Cerebellar nuclear complex (tissue), 1 donor: ENCODE results near the gene CCNYL1.
"Not testable (repeated sequence)": the region's sequence is repeated elsewhere in the genome, so short reads cannot be mapped to it uniquely, and the experiment has no call there.

Experiments used
- DNase-seq, 2 experiments: peaks; one replicate each; lab custom pipeline; 2025; lab: John Stamatoyannopoulos, UW

The CCNYL1 gene

DNA sequence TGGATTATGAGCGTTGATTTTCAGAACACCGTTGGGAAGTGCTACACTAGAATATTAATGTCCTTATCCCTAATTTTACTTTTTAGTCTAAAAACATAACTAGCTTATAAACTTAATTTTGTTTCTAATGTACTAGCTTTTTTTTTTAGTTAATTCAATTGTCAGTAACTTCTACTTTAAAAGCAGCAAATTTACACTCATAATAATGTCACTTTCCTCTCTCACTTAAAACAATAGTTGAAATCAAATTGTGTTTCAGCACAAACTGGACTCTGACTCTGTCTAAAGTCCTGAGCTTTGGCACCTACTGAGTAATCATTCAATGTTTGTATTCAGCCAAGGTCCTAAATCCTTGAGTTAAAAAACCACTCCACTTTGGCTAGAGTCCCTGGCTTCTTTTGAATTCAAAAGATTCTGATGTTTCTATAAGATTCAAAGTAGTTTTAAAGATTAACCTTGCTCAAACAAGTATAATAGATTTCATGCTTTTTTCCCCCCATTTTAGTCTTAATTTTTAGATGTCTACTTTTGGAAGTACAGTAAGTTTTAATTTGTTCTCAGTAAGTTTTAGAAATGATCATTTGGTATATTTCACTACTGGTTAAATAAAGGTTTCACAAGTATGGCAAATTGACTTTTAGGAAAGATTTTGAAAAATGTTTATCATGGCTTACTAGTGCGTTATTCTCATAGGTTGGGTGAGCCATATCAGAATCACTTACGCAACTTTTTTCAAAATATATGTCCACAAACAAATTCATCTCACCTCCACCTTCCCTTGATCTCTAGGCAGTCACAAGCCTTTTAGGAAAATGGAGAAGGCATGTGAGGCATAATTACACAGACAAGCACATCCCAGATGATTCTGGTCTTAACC, 23.4 kb downstream of the CCNYL1 start:
- DNase-seq = no peak

DNA sequence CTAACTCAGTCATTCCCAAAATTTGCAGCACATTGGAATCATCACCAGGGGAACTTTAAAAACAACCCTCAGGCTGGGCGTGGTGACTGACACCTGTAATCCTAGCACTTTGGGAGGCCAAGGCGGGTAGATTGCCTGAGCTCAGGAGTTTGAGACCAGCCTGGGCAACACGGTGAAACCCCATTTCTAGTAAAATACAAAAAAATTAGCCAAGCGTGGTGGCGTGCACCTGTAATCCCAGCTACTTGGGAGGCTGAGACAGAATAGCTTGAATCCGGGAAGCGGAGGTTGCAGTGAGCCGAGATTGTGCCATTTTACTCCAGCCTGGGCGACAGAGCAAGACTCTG, 24.0 kb downstream of the CCNYL1 start:
- DNase-seq = not testable (repeated sequence)

- DNase-seq = no peak
These were observed 32.1 kb downstream of the CCNYL1 start for GRCh38 chr2:207743514-207743913.

- no peak for DNase-seq
These were observed 32.6 kb downstream of the CCNYL1 start for GRCh38 chr2:207744050-207744449.

DNA sequence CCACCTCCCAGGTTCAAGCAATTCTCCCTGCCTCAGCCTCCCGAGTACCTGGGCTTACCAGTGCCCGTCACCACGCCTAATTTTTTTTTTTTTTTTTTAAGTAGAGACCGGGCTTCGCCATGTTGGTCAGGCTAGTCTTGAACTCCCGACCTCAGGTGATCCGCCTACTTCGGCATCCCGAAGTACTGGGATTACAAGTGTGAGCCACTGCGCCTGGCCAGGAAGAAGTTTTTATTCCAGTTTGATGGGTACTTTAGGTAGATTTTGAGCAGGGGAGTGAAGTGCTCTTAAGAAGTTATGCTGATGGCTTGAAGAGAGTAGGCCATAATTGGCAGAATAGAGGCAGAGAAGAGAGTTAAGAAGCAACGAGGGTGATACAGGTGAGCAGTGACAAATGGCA, 33.0 kb downstream of the CCNYL1 start:
- no peak for DNase-seq

- DNase-seq = peak in 1 of 2 experiments; percentile 39
These were observed 34.7 kb downstream of the CCNYL1 start for GRCh38 chr2:207746131-207746530.

GRCh38 chr2:207747653-207748560, 36.5 kb downstream of the CCNYL1 start:
- no peak for DNase-seq

DNA sequence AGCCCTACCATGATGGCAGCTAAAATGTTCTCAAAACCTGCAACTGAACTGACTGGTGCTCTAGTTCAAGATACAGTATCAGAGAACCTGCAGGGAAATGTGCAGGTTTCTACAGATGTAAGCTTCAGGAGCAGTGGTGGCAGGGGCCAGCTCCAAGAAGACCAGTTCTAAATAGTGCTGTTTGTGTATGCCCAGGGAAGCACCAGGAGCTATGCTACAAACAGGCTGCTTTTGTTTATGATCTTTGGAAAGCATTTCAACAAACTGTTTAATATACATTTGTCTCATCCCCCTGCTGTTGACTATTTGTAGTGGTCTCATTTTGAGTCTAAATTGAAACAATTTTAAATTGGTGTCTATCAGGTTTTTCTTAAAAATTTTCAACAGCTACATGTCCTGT, 37.6 kb downstream of the CCNYL1 start:
- DNase-seq = no peak

DNA sequence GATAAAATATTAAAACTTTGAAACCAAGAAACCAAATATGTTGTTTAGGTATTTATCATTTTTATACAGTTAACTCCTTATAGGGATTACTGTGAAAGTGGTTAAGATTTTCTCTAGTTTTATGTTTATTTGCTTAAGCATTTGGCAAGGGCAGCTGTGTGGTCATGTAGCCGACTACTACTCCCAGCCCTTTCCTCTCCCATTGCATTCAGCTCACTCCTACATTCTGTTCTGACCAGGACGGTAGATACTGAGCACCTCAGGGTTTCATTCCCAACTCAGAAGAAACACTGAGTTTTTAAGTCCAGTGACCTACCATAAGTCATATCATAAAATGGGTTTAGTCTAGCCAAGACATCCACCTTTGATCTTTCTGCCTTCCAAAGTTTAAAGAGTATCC, 38.4 kb downstream of the CCNYL1 start:
- no peak for DNase-seq

GRCh38 chr2:207750345-207750744, 38.9 kb downstream of the CCNYL1 start:
- DNase-seq = no peak

DNA sequence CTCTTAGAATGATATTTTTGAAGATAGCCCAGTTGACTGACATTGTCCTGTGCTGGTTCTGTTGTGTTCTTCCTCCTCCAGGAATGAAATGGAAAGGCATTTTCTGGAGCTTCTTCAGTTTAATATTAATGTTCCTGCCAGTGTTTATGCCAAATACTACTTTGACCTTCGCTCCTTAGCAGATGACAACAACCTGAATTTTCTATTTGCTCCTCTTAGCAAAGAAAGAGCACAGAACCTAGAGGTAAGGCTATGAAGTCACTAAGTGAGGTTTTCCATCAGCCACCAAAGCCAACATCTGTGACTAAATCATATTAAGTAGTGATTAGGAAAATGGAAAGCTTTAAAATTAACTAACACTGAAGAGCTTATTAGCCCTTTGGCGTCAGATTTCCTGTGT, 39.4 kb downstream of the CCNYL1 start:
- no peak for DNase-seq

- not testable (repeated sequence) for DNase-seq
These were observed 42.2 kb downstream of the CCNYL1 start for GRCh38 chr2:207753688-207754087.

DNA sequence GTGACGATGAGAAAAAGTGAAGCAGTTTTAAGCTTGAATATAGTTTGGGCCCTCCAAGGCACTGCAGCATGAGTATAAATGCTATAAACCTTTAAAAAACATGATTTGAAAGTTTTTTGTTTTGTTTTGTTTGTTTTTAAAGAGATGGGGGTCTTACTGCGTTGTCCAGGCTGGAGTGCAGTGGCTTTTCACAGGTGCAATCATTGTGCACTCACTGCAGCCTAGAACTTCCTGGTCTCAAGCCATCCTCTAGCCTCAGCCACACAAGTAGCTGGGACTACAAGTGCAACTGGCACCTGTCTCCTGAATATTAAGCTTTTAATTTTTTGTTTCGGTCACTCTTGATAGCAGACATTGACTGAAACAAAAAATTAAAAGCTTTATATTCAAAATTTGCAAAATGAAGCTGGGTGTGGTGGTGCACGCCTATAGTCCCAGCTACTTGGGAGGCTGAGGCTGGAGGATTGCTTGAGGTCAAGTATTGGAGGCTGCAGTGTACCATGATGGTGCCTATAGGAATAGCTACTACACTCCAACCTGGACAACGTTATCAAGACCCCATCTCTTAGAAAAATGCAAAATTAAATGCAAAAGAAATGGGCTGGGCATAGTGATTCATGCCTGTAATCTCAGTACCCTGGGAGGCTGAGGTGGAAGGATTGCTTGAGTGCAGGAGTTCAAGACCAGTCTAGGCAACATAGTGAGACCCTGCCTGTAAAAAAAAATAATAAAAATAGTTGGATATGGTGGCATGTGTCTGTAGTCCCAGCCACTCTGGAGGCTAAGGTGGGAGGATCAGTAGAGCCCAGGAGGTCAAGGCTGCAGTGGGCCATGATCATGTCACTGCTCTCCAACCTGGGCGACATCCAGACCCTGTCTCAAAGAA, 43.3 kb downstream of the CCNYL1 start:
- DNase-seq = no peak

GRCh38 chr2:207758025-207758424, 46.6 kb downstream of the CCNYL1 start:
- no peak for DNase-seq

DNA sequence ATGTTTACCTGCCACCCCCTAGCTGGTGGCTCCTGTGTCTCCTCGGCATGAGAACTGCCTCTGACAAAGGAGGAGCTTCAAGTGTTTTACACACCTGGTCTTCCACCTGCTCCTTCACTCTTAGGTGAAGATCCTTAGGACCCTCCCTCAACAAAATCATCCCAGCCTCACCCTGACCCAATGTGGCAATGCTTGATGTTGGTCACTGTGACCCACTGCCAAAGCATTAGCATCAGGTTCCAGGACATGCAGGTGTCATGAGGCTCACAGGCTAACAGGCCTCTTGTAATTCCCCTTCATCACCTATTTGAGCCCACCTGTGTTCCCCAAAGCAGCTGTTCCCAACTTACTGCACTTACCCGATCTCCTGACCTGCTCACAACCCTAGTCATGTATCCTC, 48.5 kb downstream of the CCNYL1 start:
- no peak for DNase-seq

DNA sequence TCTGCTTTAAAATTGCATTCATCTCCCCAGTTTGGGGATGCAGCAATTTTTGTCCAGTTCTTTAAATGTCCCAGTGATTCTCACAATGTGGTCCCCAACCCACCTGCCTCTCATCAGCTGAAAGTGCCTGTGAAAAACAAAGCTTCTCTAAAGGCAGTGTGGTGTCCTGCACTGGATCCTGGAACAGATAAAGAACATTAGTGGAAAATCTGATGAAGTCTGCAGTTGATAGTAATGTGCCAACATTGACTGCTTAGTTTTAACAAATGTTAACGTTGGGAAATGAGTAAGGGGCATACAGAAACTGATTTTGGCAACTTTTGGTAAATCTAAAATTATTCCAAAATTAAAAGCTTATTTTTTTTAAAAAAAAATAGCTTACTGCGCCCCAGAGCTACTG, 49.0 kb downstream of the CCNYL1 start:
- DNase-seq = no peak

- DNase-seq = not testable (repeated sequence)
These were observed 50.0 kb downstream of the CCNYL1 start for GRCh38 chr2:207761426-207761825.

- DNase-seq = no peak
These were observed 50.7 kb downstream of the CCNYL1 start for GRCh38 chr2:207762146-207762545.

- no peak for DNase-seq
These were observed 52.0 kb downstream of the CCNYL1 start for GRCh38 chr2:207763303-207763917.

GRCh38 chr2:207764096-207764630, 52.7 kb downstream of the CCNYL1 start:
- DNase-seq = no peak

DNA sequence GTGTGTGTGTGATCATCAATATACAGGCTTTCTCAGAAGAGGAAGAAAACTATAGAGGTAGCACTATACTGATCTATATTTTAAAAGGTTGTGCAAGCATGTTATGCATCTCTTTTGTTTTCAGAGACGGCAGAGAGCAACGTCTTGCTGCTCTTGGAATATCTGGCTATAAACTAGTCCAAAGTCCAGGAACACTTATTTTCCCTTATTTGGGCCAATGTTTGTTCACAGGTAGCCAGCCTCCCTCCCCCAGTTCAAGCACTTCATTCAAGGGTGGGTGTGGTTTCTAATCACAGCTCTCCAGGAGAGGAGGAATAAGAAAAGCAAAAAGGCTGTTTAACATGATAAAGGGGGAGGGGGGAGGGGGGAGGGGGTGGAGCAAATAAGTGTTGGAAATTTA, 54.1 kb downstream of the CCNYL1 start:
- no peak for DNase-seq
